HepG2 (cell line): Measurements from ENCODE around the gene CMIP.

Source experiments
- AFF4 ChIP-seq: sonication (generic); formaldehyde crosslinking; IDR thresholded peaks from 2 replicates; pipeline ENCODE4 v1.4.0; 2020; ENCODE audit warnings: missing genetic modification reagents
- CTCF ChIP-seq: sonication (generic); formaldehyde crosslinking; IDR thresholded peaks from 2 replicates; pipeline ENCODE4 v1.5.0; 2020; ENCODE audit warnings: mild to moderate bottlenecking, missing genetic modification reagents, moderate library complexity
- DNMT1 ChIP-seq: sonication (generic); formaldehyde crosslinking; IDR thresholded peaks from 2 replicates; pipeline ENCODE4 v1.5.1; 2020; ENCODE audit warnings: mild to moderate bottlenecking, missing genetic modification reagents
- DPF2 ChIP-seq: sonication (generic); formaldehyde crosslinking; IDR thresholded peaks from 2 replicates; pipeline ENCODE4 v1.4.0; 2020; ENCODE audit warnings: mild to moderate bottlenecking, low read depth, missing genetic modification reagents, borderline replicate concordance
- NR2C2 ChIP-seq: sonication (generic); formaldehyde crosslinking; IDR thresholded peaks from 2 replicates; pipeline ENCODE4 v1.4.0; 2020; ENCODE audit warnings: missing genetic modification reagents, mild to moderate bottlenecking, moderate library complexity, borderline replicate concordance
- RCOR2 ChIP-seq: IDR thresholded peaks from 2 replicates; pipeline ENCODE4 v1.6.1; 2016; ENCODE audit warnings: missing biosample characterization, missing genetic modification reagents
- ZNF326 ChIP-seq: sonication (generic); formaldehyde crosslinking; IDR thresholded peaks from 2 replicates; pipeline ENCODE4 v1.4.0; 2020; ENCODE audit warnings: missing genetic modification reagents, borderline replicate concordance

- TF ChIP-seq NR2C2 (CRISPR knock-in tag) (no peak), CTCF (CRISPR knock-in tag) (no peak), DPF2 (no peak), AFF4 (no peak), RCOR2 (CRISPR knock-in tag) (no peak), DNMT1 (CRISPR knock-in tag) (no peak), ZNF326 (no peak)
Measured at GRCh38 chr16:81738783-81739496, 294.3 kb downstream of the CMIP start.
